A673 (cell line): ENCODE data around the gene ATP5PD.

ENCODE experiments used
- CTCF ChIP-seq: fragments of 300-800, 200-600 bp; sonication (generic); conservative IDR thresholded peaks from 2 replicates; pipeline ENCODE4 v1.5.1; 2017; ENCODE audit warnings: low read depth, mild to moderate bottlenecking, antibody characterized with exemption, low read length, moderate library complexity, mixed read lengths
- EZH2 ChIP-seq: fragments of 200-600 bp; sonication (generic); IDR thresholded peaks from 2 replicates; pipeline ENCODE4 v1.6.1; 2017; ENCODE audit warnings: borderline replicate concordance, low read depth, mild to moderate bottlenecking, mixed read lengths, antibody characterized with exemption, low read length; ENCODE audit not compliant: poor library complexity, severe bottlenecking

DNA sequence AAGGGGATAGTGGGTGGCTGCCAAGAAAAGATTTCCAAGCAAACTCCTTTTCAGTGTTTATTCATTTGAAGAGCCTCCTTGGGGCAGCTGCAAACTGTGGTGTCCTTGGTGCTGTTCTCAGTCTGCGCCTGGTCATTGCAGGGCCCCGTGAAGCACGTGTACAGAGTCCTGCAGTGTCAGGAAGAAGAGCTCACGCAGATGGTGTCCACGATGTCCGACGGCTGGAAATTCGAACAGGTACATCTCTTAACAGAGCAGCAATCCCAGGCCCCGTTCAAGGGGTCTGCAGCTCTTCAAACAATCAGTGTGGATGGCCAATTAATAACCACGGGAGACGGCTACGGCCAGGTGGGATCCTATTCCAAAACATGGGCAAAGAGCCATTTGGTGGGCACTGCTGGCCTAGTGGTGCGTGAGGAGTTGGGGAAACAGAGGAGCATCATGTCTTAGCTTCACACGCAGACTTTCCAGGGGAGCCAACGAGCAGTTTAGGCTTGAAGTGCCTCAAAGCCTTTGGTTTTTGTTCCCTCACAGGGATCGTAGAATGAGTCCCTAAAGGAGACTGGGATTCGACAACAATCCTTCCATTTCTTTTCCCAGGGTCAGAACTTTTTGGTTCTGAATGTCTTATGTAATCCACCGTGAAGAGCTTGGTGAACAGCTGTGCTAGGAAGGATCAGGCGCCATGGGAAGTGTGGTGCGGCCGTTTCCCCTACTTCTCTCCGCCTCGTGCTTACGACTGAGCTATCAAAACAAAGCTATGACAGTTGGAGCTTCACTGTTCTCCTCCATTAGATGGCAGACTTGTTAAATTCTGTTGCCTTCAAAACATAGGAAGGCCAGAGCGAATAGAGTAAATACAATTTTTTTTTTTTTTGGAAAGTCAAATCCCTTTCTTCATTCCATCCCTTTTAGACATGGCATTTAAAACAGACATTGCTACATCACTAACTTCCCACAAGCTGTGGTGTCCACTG, 12.9 kb upstream of the ATP5PD start:
- TF ChIP-seq CTCF (peak; percentile 40), EZH2 (no peak)
